Stimulated activated CD4-positive, alpha-beta T cell treated with anti-CD3 and anti-CD28 coated beads, Interleukin-4, amount 100 ng/mL, for 24 hours (primary cell): ENCODE measurements around the gene ASIC4.

ENCODE experiments used
- DNase-seq: peaks from one replicate; pipeline ENCODE4 v3.0.0-alpha.2; 2020

The ASIC4 gene

GRCh38 chr2:219482674-219483405, 31.4 kb upstream of the ASIC4 start:
- no peak for DNase-seq

- no peak for DNase-seq
Measured at GRCh38 chr2:219483451-219484342, 30.6 kb upstream of the ASIC4 start.

GRCh38 chr2:219484343-219485200, 29.7 kb upstream of the ASIC4 start:
- DNase-seq = no peak

- DNase-seq = no peak
Measured at GRCh38 chr2:219485201-219485580, 29.1 kb upstream of the ASIC4 start.

GRCh38 chr2:219486380-219486959, 27.8 kb upstream of the ASIC4 start:
- no peak for DNase-seq

- DNase-seq = no peak
Measured at GRCh38 chr2:219488149-219488843, 26.0 kb upstream of the ASIC4 start.

GRCh38 chr2:219488844-219489194, 25.5 kb upstream of the ASIC4 start:
- no peak for DNase-seq

- DNase-seq = no peak
Measured at GRCh38 chr2:219489315-219489714, 25.0 kb upstream of the ASIC4 start.

GRCh38 chr2:219490186-219490585, 24.1 kb upstream of the ASIC4 start:
- DNase-seq = no peak

- no peak for DNase-seq
Measured at GRCh38 chr2:219490600-219491130, 23.6 kb upstream of the ASIC4 start.

- no peak for DNase-seq
Measured at GRCh38 chr2:219491278-219491963, 22.9 kb upstream of the ASIC4 start.

GRCh38 chr2:219492575-219492974, 21.7 kb upstream of the ASIC4 start:
- no peak for DNase-seq

- DNase-seq = no peak
Measured at GRCh38 chr2:219493086-219493485, 21.2 kb upstream of the ASIC4 start.

- no peak for DNase-seq
Measured at GRCh38 chr2:219494952-219495530, 19.2 kb upstream of the ASIC4 start.

GRCh38 chr2:219495531-219496122, 18.7 kb upstream of the ASIC4 start:
- DNase-seq = peak; percentile 61

- no peak for DNase-seq
Measured at GRCh38 chr2:219496247-219496824, 17.9 kb upstream of the ASIC4 start.

GRCh38 chr2:219496825-219497494, 17.3 kb upstream of the ASIC4 start:
- no peak for DNase-seq

- DNase-seq = peak; percentile 25
Measured at GRCh38 chr2:219497495-219498279, 16.6 kb upstream of the ASIC4 start.
